H1 (cell line): ENCODE data around the gene GAS2L1. TPM values are rescaled to one million over a fixed set of nuclear protein-coding genes. Genes with fewer than 3 reads are reported as not detected.

Experiments
- BRCA1 ChIP-seq: IDR thresholded peaks from 2 replicates; pipeline ENCODE4 v1.6.1; 2012; ENCODE audit warnings: low read depth, low read length, improper control_type of control experiment
- CBX5 ChIP-seq: fragments of 300-800, 300-1000 bp; sonication (generic); IDR thresholded peaks from 2 replicates; pipeline ENCODE4 v1.7.1; 2016; ENCODE audit warnings: antibody characterized with exemption, low read length, low read depth
- CBX8 ChIP-seq: fragments of 300-800, 300-1000 bp; sonication (generic); IDR thresholded peaks from 2 replicates; pipeline ENCODE4 v1.7.1; 2016; ENCODE audit warnings: low read depth, low read length, borderline replicate concordance
- EGR1 ChIP-seq: IDR thresholded peaks from 2 replicates; pipeline ENCODE4 v1.6.1; 2011; ENCODE audit warnings: low read depth, low read length, borderline replicate concordance
- GTF2F1 ChIP-seq: IDR thresholded peaks from 2 replicates; pipeline ENCODE4 v1.6.1; 2012; ENCODE audit warnings: low read depth, low read length, improper control_type of control experiment, borderline replicate concordance
- HDAC6 ChIP-seq: IDR thresholded peaks from one replicate; pipeline ENCODE4 v1.7.1; 2012; ENCODE audit warnings: low read depth, mild to moderate bottlenecking, inconsistent platforms, low read length, moderate library complexity
- PHF8 ChIP-seq: fragments of 200-600 bp; sonication (generic); conservative IDR thresholded peaks from 2 replicates; pipeline ENCODE4 v1.7.1; 2012; ENCODE audit warnings: low read depth, mild to moderate bottlenecking, inconsistent platforms, low read length, moderate library complexity
- POLR2AphosphoS5 ChIP-seq: IDR thresholded peaks from 2 replicates; pipeline ENCODE4 v1.6.1; 2011; ENCODE audit warnings: low read depth, low read length
- RAD21 ChIP-seq, 2 experiments: IDR thresholded peaks in 1 of 2; conservative IDR thresholded peaks in 1 of 2; 2 replicates each; pipeline ENCODE4 v1.6.1; 2011; ENCODE audit warnings: low read depth in 2 of 2, low read length in 2 of 2, improper control_type of control experiment in 1 of 2, inconsistent platforms in 1 of 2, mild to moderate bottlenecking in 1 of 2, moderate library complexity in 1 of 2
- RFX5 ChIP-seq: IDR thresholded peaks from 2 replicates; pipeline ENCODE4 v1.6.1; 2011; ENCODE audit warnings: low read depth, low read length, improper control_type of control experiment, borderline replicate concordance
- SIRT6 ChIP-seq: IDR thresholded peaks from one replicate; pipeline ENCODE4 v1.7.1; 2012; ENCODE audit warnings: low read length, inconsistent platforms
- polyA plus RNA-seq, 7 experiments: library from polyadenylated mRNA; depleted of rRNA in 3 of 7; stranded (reverse) in 5 of 7; unstranded in 2 of 7; fragments of >200 nt in 5 of 7; fragments of 200-250 nt in 2 of 7; gene quantifications; 1 replicate in 5 of 7; 2 replicates in 1 of 7; 4 replicates in 1 of 7; pipeline versions ENCODE4 v1.2.1 to v1.2.3, GENCODE V29; 2011 to 2013; ENCODE audit warnings: missing spikeins in 2 of 7, mixed read lengths in 2 of 7
- total RNA-seq: library from RNA; stranded (reverse); fragmentation: NEBNext Ultra II Directional; extraction: Animal tissue kit (Norgen Biotek cat#: 25700); gene quantifications from 2 replicates; pipeline ENCODE4 v1.2.1, GENCODE V29; 2021
- TF ChIP-seq, protein P1 (sequence below): fragments of 300-600 bp; sonication (generic); IDR thresholded peaks from 2 replicates; pipeline ENCODE4 v1.7.1; 2012; ENCODE audit warnings: low read length, moderate library complexity, mild to moderate bottlenecking, inconsistent platforms; ENCODE audit not compliant: insufficient replicate concordance

GAS2L1 gene
- total and polyA plus RNA-seq, 2 of the 8 experiments (the other 6 are each of a cell fraction or from before 2014, with no cell fraction given), result 3.6 to 10.1 TPM

DNA sequence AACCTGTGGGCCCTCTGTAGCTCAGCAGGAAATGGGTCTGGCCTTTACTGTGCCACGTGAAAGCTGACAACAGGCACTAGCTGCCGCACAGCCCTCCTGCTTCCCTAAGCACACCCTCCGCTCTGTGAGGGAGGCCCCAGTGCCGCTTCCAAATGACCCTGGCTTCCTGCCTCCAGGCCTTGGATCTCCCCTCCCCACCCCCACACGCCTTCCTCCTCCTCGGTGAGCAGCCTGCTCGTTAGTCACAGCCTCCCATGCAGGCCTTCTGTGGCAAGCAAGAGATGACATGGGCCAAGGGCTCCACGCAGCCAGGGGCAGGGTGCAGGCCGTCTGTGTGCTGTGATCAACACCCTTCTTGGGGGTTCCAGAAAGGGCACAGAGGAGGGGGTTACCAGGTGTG, 24.3 kb downstream of the GAS2L1 start (continued):
- TF ChIP-seq, protein P1, sequence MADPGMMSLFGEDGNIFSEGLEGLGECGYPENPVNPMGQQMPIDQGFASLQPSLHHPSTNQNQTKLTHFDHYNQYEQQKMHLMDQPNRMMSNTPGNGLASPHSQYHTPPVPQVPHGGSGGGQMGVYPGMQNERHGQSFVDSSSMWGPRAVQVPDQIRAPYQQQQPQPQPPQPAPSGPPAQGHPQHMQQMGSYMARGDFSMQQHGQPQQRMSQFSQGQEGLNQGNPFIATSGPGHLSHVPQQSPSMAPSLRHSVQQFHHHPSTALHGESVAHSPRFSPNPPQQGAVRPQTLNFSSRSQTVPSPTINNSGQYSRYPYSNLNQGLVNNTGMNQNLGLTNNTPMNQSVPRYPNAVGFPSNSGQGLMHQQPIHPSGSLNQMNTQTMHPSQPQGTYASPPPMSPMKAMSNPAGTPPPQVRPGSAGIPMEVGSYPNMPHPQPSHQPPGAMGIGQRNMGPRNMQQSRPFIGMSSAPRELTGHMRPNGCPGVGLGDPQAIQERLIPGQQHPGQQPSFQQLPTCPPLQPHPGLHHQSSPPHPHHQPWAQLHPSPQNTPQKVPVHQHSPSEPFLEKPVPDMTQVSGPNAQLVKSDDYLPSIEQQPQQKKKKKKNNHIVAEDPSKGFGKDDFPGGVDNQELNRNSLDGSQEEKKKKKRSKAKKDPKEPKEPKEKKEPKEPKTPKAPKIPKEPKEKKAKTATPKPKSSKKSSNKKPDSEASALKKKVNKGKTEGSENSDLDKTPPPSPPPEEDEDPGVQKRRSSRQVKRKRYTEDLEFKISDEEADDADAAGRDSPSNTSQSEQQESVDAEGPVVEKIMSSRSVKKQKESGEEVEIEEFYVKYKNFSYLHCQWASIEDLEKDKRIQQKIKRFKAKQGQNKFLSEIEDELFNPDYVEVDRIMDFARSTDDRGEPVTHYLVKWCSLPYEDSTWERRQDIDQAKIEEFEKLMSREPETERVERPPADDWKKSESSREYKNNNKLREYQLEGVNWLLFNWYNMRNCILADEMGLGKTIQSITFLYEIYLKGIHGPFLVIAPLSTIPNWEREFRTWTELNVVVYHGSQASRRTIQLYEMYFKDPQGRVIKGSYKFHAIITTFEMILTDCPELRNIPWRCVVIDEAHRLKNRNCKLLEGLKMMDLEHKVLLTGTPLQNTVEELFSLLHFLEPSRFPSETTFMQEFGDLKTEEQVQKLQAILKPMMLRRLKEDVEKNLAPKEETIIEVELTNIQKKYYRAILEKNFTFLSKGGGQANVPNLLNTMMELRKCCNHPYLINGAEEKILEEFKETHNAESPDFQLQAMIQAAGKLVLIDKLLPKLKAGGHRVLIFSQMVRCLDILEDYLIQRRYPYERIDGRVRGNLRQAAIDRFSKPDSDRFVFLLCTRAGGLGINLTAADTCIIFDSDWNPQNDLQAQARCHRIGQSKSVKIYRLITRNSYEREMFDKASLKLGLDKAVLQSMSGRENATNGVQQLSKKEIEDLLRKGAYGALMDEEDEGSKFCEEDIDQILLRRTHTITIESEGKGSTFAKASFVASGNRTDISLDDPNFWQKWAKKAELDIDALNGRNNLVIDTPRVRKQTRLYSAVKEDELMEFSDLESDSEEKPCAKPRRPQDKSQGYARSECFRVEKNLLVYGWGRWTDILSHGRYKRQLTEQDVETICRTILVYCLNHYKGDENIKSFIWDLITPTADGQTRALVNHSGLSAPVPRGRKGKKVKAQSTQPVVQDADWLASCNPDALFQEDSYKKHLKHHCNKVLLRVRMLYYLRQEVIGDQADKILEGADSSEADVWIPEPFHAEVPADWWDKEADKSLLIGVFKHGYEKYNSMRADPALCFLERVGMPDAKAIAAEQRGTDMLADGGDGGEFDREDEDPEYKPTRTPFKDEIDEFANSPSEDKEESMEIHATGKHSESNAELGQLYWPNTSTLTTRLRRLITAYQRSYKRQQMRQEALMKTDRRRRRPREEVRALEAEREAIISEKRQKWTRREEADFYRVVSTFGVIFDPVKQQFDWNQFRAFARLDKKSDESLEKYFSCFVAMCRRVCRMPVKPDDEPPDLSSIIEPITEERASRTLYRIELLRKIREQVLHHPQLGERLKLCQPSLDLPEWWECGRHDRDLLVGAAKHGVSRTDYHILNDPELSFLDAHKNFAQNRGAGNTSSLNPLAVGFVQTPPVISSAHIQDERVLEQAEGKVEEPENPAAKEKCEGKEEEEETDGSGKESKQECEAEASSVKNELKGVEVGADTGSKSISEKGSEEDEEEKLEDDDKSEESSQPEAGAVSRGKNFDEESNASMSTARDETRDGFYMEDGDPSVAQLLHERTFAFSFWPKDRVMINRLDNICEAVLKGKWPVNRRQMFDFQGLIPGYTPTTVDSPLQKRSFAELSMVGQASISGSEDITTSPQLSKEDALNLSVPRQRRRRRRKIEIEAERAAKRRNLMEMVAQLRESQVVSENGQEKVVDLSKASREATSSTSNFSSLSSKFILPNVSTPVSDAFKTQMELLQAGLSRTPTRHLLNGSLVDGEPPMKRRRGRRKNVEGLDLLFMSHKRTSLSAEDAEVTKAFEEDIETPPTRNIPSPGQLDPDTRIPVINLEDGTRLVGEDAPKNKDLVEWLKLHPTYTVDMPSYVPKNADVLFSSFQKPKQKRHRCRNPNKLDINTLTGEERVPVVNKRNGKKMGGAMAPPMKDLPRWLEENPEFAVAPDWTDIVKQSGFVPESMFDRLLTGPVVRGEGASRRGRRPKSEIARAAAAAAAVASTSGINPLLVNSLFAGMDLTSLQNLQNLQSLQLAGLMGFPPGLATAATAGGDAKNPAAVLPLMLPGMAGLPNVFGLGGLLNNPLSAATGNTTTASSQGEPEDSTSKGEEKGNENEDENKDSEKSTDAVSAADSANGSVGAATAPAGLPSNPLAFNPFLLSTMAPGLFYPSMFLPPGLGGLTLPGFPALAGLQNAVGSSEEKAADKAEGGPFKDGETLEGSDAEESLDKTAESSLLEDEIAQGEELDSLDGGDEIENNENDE, result no peak
- TF ChIP-seq CBX5 (no peak), RAD21 (IDR thresholded peaks at IDR 0.05 in 1 of 2, conservative IDR thresholded peaks at IDR 0.05 in 1 of 2; ENCODE audit: low read depth in 2 of 2, low read length in 2 of 2) (no peak), RFX5 (no peak), CBX8 (no peak), EGR1 (no peak), HDAC6 (no peak), POLR2AphosphoS5 (no peak), BRCA1 (no peak), SIRT6 (no peak), GTF2F1 (no peak), PHF8 (no peak)
